ENCODE results near the gene ACSL6.

Gene ACSL6

GRCh38 chr5:131998431-131999040 lies 12.9 kb downstream of the ACSL6 start:
- ATAC-seq (replicated peaks) (no peak), DNase-seq (no peak)
- no peaks in the 10 kb centered on the region for H3K36me3 Mint-ChIP-seq (ENCODE audit: insufficient read depth)
- H3K4me3 Mint-ChIP-seq = no peak overlapping the region
- peak overlapping the region; percentile 68 to 82 for H3K27ac Mint-ChIP-seq
- H3K27me3 Mint-ChIP-seq = no peaks in the 10 kb centered on the region
- H3K4me1 Mint-ChIP-seq (ENCODE audit: low read depth in 2 of 2) = peaks cover 47 to 53% of the 10 kb centered on the region in 2 donors
- no peaks in the 10 kb centered on the region for H3K9me3 Mint-ChIP-seq

GRCh38 chr5:131997727-131998117 lies 13.7 kb downstream of the ACSL6 start:
- no peak for DNase-seq
- Mint-ChIP-seq H3K4me1 (ENCODE audit: low read depth in 2 of 2) (peaks cover 43 to 46% of the 10 kb centered on the region in 2 donors), H3K27me3 (no peaks in the 10 kb centered on the region), H3K9me3 (no peaks in the 10 kb centered on the region), H3K36me3 (ENCODE audit: insufficient read depth) (no peaks in the 10 kb centered on the region), H3K27ac (peak overlapping the region in 1 of 2 donors; percentile 82), H3K4me3 (no peak overlapping the region)
- ATAC-seq (replicated peaks) = no peak

- no peaks in the 10 kb centered on the region for H3K27me3 Mint-ChIP-seq
- H3K4me3 Mint-ChIP-seq = no peak overlapping the region
- no peaks in the 10 kb centered on the region for H3K9me3 Mint-ChIP-seq
- H3K36me3 Mint-ChIP-seq (ENCODE audit: insufficient read depth) = no peaks in the 10 kb centered on the region
- peak overlapping the region in 1 of 2 donors; percentile 2 for H3K27ac Mint-ChIP-seq
- H3K4me1 Mint-ChIP-seq (ENCODE audit: low read depth in 2 of 2) = peaks cover 38 to 41% of the 10 kb centered on the region in 2 donors
- DNase-seq = no peak
- ATAC-seq (replicated peaks) = no peak
Observed at GRCh38 chr5:131997026-131997726, 14.3 kb downstream of the ACSL6 start.

- no peaks in the 10 kb centered on the region for H3K9me3 Mint-ChIP-seq
- H3K27ac Mint-ChIP-seq = peak overlapping the region in 1 of 2 donors; percentile 65
- DNase-seq (no peak), ATAC-seq (replicated peaks) (no peak)
- peaks cover 33 to 35% of the 10 kb centered on the region in 2 donors for H3K4me1 Mint-ChIP-seq (ENCODE audit: low read depth in 2 of 2)
- H3K27me3 Mint-ChIP-seq = no peaks in the 10 kb centered on the region
- no peak overlapping the region for H3K4me3 Mint-ChIP-seq
- no peaks in the 10 kb centered on the region for H3K36me3 Mint-ChIP-seq (ENCODE audit: insufficient read depth)
Observed at GRCh38 chr5:131996210-131997025, 15.0 kb downstream of the ACSL6 start.

DNA sequence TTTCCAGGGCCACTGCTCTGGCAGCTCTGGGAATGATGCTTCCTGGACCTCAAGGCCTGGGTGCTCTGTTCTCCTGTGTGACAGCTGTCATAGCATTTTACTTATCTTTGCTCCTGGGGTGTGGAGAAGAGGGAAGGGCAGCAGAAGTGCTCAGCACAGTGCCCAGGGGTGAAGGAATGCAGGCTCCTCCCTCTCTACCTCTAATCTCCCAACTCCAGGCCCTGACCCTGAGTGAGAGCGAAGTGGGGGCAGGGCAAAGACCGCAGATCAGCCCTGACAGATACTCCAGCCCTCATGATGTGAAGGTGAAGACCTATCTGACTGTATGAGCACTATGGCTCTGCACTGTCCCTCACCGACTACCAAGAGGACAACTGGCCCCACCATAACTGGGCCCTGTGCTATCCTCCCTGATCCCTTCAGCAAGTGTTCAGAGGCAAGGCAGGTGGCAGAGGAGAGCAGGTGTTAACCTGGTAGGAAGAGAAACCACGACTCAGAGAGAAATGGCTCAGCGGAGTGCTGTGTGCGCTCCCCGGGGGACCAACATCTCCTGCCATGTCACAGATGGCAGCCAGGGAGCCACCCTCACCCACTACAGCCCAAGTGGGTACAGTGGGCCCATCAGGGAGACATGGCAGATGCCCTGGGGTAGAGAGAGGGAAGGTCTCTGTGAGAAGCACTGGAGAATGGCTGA lies 16.8 kb downstream of the ACSL6 start:
- Mint-ChIP-seq H3K9me3 (no peaks in the 10 kb centered on the region), H3K36me3 (ENCODE audit: insufficient read depth) (no peaks in the 10 kb centered on the region), H3K27me3 (no peaks in the 10 kb centered on the region), H3K4me3 (no peak overlapping the region), H3K4me1 (ENCODE audit: low read depth in 2 of 2) (peaks cover 17 to 18% of the 10 kb centered on the region in 2 donors), H3K27ac (no peak overlapping the region)
- ATAC-seq (replicated peaks) (no peak), DNase-seq (no peak)

DNA sequence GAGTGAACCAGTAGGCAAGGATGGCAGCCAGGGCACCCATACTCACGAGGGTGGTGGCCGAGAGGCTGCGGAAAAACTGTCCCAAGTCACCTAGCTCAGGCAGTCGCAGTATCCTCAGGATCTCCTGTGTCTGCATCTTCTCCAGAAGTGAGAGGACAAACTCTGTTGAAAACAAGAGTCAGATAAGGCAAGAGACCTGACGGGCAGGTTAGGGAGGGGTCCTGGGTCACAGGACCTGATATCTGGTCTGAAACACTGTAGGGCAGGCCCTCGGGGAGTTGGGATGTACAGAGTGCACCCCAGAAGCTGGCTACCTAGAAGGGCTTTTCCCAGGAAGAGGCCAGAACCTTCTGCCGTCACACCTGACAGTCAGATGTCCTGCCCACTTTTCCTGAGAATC lies 17.4 kb downstream of the ACSL6 start:
- DNase-seq = no peak
- no peak for ATAC-seq (replicated peaks)
- Mint-ChIP-seq H3K4me1 (ENCODE audit: low read depth in 2 of 2) (peaks cover 14 to 17% of the 10 kb centered on the region in 2 donors), H3K9me3 (no peaks in the 10 kb centered on the region), H3K27me3 (no peaks in the 10 kb centered on the region), H3K4me3 (no peak overlapping the region), H3K27ac (no peak overlapping the region), H3K36me3 (ENCODE audit: insufficient read depth) (no peaks in the 10 kb centered on the region)

GRCh38 chr5:131993676-131994075 lies 17.8 kb downstream of the ACSL6 start:
- H3K36me3 Mint-ChIP-seq (ENCODE audit: insufficient read depth) = no peaks in the 10 kb centered on the region
- peaks cover 10 to 12% of the 10 kb centered on the region in 2 donors for H3K4me1 Mint-ChIP-seq (ENCODE audit: low read depth in 2 of 2)
- ATAC-seq (replicated peaks) = no peak
- no peaks in the 10 kb centered on the region for H3K27me3 Mint-ChIP-seq
- no peaks in the 10 kb centered on the region for H3K9me3 Mint-ChIP-seq
- H3K4me3 Mint-ChIP-seq = no peak overlapping the region
- H3K27ac Mint-ChIP-seq = no peak overlapping the region
- no peak for DNase-seq

GRCh38 chr5:131992370-131992769 lies 19.1 kb downstream of the ACSL6 start:
- peaks cover 4% of the 10 kb centered on the region in 2 donors for H3K4me1 Mint-ChIP-seq (ENCODE audit: low read depth in 2 of 2)
- no peaks in the 10 kb centered on the region for H3K9me3 Mint-ChIP-seq
- no peaks in the 10 kb centered on the region for H3K27me3 Mint-ChIP-seq
- H3K36me3 Mint-ChIP-seq (ENCODE audit: insufficient read depth) = no peaks in the 10 kb centered on the region
- ATAC-seq (replicated peaks) = no peak
- no peak for DNase-seq
- no peak overlapping the region for H3K27ac Mint-ChIP-seq
- H3K4me3 Mint-ChIP-seq = no peak overlapping the region

GRCh38 chr5:131991593-131992324 lies 19.7 kb downstream of the ACSL6 start:
- H3K4me3 Mint-ChIP-seq = no peak overlapping the region
- no peak overlapping the region for H3K27ac Mint-ChIP-seq
- ATAC-seq (replicated peaks) (no peak), DNase-seq (no peak)
- H3K4me1 Mint-ChIP-seq (ENCODE audit: low read depth in 2 of 2) = peaks cover 3 to 7% of the 10 kb centered on the region in 2 donors
- no peaks in the 10 kb centered on the region for H3K9me3 Mint-ChIP-seq
- no peaks in the 10 kb centered on the region for H3K27me3 Mint-ChIP-seq
- H3K36me3 Mint-ChIP-seq (ENCODE audit: insufficient read depth) = no peaks in the 10 kb centered on the region

DNA sequence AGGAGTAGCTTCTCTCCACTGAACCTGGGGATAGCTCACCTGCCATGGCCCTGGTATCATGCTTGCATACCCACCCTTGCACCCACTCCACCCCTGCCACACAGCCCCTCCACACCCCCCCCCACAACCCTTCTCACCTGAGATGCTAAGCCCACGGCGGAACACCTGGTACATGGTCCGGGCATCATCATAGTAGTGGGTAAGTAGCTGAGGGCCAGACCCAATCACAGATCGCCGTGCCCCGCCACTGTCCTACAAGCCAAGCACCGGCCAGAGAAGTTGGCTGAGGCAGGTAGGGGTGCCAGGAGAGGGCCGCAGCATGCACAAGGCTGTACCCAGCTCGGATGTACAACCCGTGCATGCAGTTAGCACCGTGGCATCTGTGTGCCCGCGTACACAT lies 20.7 kb downstream of the ACSL6 start:
- no peak for ATAC-seq (replicated peaks)
- no peaks in the 10 kb centered on the region for H3K27me3 Mint-ChIP-seq
- DNase-seq = no peak
- H3K4me1 Mint-ChIP-seq (ENCODE audit: low read depth in 2 of 2) = peaks cover 0 to 8% of the 10 kb centered on the region in 2 donors
- peaks cover 2% of the 10 kb centered on the region for H3K36me3 Mint-ChIP-seq (ENCODE audit: insufficient read depth)
- H3K4me3 Mint-ChIP-seq = no peak overlapping the region
- no peak overlapping the region for H3K27ac Mint-ChIP-seq
- no peaks in the 10 kb centered on the region for H3K9me3 Mint-ChIP-seq

- ATAC-seq (replicated peaks) (no peak), DNase-seq (no peak)
- Mint-ChIP-seq H3K4me1 (ENCODE audit: low read depth in 2 of 2) (peaks cover 4 to 21% of the 10 kb centered on the region in 2 donors), H3K27me3 (no peaks in the 10 kb centered on the region), H3K27ac (no peak overlapping the region), H3K9me3 (no peaks in the 10 kb centered on the region), H3K4me3 (no peak overlapping the region), H3K36me3 (ENCODE audit: insufficient read depth) (peaks cover 3% of the 10 kb centered on the region)
Observed at GRCh38 chr5:131988601-131989000, 22.9 kb downstream of the ACSL6 start.

- peaks cover 8 to 30% of the 10 kb centered on the region in 2 donors for H3K4me1 Mint-ChIP-seq (ENCODE audit: low read depth in 2 of 2)
- ATAC-seq (replicated peaks) (no peak), DNase-seq (no peak)
- no peaks in the 10 kb centered on the region for H3K27me3 Mint-ChIP-seq
- H3K27ac Mint-ChIP-seq = no peak overlapping the region
- peaks cover 3% of the 10 kb centered on the region for H3K36me3 Mint-ChIP-seq (ENCODE audit: insufficient read depth)
- H3K4me3 Mint-ChIP-seq = no peak overlapping the region
- H3K9me3 Mint-ChIP-seq = no peaks in the 10 kb centered on the region
Observed at GRCh38 chr5:131987251-131987650, 24.2 kb downstream of the ACSL6 start.
